HL-60/S4 (cell line): ENCODE data around the gene ATOSB.

Experiments
- in situ Hi-C: fragments of 300-500 bp; cut with MboI; formaldehyde crosslinking; loops from 2 replicates; pipeline ENCODE4 v1.14.3; 2022; ENCODE audit warnings: low sequenced_read_pairs

Gene ATOSB

DNA sequence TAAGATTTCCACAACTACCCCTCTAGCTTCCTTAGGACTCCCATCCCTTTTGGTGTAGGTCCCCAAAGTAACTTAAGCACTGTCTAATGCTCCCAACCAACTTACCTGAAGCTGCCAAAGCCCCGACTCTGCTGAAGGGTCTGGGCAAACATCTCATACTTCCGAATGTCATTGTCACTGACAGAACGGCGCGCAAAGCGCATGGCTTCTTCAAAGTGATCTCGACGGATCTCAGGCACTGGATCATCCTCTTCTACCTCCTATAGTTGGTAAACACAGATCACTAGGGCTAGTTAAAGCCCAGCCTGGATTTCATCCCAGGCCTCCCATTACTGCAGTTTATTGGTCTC, 58.4 kb downstream of the ATOSB start:
- in situ Hi-C loops: no loop called here

DNA sequence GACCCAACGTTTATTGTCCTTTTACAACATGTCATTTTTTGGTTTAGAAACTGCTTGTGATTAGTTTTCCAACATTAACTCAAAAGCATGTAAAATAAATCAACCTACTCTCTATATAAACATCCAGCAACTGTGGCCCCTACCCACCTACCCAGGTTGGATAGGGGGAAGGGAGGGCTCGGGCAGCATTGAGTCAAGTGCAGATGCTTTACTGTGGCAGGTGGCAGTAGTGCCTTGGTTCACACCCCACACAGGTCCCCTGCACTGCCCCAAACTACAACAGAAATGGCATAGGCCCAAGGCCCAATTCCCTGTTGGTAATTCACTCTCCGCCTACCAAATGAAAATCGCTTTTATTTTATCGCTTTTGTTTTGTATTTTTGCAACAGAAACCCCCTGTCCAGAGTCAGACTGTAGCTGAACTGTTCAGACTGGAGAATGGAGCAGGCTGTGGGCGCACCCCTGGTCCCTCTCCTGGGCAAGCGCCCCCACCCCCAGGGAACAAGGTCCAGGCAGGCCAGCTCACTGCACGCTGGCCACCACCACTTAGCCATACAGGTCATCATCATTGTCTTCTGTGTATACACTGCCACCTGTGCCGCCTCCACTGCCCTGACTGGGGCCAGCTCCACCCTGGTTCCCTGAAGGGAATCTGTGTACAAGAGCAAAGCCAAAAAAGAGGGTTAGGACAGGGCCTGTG, 58.9 kb downstream of the ATOSB start:
- in situ Hi-C loops: no loop called here

DNA sequence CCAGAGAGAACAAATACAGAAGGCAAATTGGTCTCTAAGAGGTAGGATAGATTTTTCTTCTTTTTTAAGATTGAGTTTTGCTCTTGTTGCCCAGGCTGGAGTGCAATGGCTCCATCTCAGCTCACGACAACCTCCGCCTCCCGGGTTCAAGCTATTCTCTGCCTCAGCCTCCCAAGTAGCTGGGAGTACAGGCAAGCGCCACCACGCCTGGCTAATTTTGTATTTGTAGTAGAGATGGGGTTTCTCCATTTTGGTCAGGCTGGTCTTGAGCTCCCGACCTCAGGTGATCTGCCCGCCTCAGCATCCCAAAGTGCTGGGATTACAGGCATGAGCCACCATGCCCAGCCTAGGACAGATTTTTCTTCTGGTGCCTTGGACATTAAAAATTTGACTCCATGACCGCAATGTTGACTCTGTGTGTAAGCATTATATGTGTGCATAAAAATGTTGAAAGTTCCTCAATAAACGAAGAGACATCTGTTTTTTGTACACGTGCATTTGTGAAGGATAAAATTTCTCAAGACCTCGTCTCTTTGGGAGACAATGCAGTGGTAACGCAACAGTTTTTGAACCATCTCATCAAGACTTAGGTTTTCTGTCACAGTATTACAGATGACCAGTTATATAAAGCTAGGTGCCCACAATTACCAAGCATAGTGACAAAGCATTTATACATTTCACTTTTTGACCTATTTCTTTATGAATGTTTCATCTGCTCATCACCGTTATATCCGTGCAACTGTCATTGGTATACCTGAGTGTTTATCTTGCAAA, 60.6 kb downstream of the ATOSB start:
- in situ Hi-C loops: no loop called here

- in situ Hi-C loops: no loop called here
Measured at GRCh38 chr9:35054185-35054835, 61.4 kb downstream of the ATOSB start.
